Measurements from ENCODE around the gene ADGRL3.
"Not testable (repeated sequence)": the region's sequence is repeated elsewhere in the genome, so short reads cannot be mapped to it uniquely, and the experiment has no call there.

ADGRL3 gene

GRCh38 chr4:61933527-61933926, 733.4 kb downstream of the ADGRL3 start:
- DNase-seq = no peak

GRCh38 chr4:61934198-61934597, 734.1 kb downstream of the ADGRL3 start:
- no peak for DNase-seq

DNA sequence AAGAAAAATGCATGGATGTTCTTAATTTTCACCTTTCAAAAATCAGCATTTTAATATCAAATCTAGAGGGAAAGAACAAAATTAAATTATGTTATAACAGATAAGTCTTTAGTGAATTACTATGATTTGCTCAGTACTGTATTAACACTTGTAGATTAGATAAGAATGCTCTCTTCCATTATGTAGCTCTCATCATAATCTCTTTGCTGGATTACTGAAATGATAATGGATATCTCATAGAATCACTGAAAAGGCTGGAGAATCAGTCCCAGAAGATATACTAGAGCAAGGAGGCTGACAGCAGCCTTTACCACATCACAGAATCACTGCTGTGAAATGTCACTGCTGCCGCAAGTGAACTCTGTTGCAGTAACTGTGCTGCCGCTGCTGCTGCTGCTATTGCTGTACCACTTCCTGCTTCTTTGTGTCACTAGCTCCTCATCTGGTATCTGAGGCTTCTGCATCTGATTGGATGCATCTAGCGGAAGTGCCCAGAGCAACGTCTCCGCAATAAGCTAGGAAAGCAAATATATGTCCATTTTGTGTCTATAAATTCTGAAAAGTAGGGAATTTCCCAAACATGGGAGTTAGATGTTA, 738.2 kb downstream of the ADGRL3 start:
- no peak for DNase-seq

DNA sequence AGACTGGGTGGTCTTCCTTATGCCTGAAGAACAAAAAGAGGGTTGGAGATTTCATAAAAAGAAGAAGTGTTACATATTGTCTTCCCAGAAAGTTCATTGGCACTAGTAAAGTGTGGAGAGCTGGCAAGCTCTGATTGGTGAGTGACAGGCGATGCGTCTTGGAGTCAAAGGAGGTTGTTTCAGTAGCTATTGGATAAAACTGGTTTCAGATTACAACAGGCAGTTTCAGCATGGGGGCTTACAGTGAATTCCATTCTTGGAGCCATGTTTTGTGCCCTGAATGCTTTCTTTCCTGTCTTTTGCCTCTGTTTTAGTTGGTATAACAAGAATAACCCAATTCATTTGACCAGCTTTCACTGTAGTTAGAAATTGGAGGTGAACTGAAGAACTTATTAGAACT, 750.5 kb downstream of the ADGRL3 start:
- no peak for DNase-seq

DNA sequence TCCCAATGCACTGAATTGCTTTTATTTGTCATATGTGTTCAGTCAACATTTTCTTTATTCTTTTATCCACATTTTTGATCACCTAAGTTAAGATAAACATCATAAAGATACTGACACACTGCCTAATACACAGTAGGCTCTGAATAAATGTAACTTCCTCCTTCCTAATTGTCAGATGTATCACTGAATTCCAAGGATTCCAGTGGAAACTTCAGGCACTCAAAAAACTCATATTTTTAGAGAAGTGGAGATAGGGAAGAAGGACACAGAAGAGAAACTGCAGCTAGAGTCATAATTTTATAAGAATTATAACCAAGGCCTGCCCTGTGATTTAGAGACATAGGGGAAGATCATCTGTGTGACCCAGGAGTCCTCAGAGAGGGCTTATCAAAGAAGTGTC, 753.3 kb downstream of the ADGRL3 start:
- no peak for DNase-seq

- no peak for DNase-seq
Observed at GRCh38 chr4:61958591-61958990, 758.5 kb downstream of the ADGRL3 start.

GRCh38 chr4:61959087-61959486, 759.0 kb downstream of the ADGRL3 start:
- DNase-seq = no peak

DNA sequence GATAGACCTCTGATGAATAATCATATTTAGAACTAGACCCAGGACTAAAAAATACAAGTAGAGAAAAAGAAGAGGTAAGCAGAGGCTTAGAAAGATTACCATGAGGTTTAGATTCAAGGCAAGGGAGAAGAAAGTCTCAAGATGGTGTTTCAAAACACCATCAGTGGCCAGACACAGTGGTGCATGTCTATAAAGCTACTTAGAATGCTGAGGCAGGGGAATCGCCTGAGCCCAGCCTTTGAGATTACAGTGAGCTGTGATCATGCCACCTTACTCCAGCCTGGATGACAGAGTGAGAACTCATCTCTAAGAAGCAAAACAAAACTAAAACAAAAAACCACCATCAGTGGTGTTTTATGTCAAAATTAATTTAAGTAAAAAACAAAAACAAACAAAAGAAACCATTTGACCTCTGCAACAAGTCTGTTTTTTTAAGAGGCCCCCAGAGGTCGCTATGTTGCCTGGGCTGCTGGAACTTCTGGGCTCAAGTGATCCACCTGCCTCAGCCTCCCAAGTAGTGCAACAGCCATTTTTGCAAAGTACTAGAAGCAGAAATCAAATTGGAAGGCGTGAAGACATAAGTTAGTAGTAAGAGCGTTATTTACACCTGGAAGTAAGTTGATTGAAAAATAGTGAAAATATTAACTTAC, 784.3 kb downstream of the ADGRL3 start:
- DNase-seq = no peak

DNA sequence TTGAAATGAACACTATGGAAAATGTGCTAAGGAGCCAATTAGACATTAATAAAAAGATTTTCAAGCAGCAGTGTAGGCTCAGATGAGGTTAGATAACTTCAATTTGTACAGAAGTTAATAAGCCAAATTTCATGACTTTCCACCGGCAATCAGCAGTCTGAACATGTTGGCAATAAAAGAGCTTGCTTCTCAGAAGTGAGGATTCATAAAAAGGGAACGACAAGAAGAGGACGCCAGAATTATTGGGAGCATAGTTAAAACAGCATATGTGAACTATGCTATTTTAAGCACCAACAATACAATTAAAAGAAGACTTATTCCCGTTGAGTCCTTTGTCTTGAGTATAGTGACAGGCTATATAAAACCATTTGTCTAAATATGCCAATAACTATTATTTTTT, 785.3 kb downstream of the ADGRL3 start:
- no peak for DNase-seq

DNA sequence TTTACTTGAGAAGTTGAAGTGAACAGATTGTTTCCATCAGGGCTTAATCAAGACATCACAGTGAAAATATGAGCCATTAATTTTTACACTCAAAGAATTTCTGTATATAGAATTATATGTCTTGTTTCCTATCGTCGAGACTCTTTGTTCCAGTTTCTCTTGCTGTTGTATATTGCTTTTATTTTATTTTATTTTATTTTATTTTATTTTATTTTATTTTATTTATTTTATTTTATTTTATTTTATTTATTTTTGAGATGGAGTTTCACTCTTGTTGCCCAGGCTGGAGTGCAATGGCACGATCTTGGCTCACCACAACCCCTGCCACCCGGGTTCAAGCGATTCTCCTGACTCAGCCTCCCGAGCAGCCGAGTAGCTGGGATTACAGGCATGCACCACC, 786.8 kb downstream of the ADGRL3 start:
- not testable (repeated sequence) for DNase-seq

DNA sequence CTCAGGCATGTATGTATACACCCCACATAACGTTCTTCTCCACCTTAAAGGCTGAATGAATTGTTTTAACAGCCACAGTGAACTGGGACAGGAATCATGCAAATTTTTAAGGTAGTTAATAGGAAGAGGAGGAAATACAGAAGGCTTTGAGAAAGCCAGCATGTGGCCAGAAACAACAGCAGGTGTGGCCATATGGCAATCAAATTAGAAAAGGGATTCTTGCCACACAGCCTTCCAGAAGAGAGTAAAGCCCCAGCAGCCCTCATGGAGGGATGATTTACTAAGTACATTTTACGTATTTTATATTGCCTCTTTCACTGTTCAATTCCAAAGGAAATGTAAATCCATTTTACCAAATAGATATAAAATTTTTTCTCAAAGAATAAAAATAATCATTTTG, 792.2 kb downstream of the ADGRL3 start:
- DNase-seq = no peak

- DNase-seq = no peak
Observed at GRCh38 chr4:61994036-61994435, 793.9 kb downstream of the ADGRL3 start.

- DNase-seq = no peak
Observed at GRCh38 chr4:61995717-61996340, 795.7 kb downstream of the ADGRL3 start.

- no peak for DNase-seq
Observed at GRCh38 chr4:61996943-61997342, 796.8 kb downstream of the ADGRL3 start.

- DNase-seq = no peak
Observed at GRCh38 chr4:61997831-61998230, 797.7 kb downstream of the ADGRL3 start.

DNA sequence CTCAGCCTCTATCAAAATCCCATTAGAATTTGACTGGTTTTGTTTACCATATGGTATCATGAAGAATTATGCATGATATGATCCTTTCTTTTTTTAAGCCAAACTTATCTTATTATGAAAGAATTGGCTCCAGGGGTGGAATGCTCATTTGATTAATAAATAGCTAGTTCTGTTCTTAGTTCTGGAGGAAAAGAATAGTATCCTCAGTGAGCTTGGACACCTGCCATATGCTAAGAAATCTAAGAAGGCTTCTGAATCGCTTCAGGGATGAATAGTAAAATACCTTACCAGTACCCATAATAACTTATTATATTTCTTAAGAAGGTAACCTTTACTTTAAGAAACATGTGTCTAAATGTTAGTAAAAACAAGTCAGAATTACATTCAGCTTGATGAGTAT, 803.6 kb downstream of the ADGRL3 start:
- DNase-seq = no peak

DNA sequence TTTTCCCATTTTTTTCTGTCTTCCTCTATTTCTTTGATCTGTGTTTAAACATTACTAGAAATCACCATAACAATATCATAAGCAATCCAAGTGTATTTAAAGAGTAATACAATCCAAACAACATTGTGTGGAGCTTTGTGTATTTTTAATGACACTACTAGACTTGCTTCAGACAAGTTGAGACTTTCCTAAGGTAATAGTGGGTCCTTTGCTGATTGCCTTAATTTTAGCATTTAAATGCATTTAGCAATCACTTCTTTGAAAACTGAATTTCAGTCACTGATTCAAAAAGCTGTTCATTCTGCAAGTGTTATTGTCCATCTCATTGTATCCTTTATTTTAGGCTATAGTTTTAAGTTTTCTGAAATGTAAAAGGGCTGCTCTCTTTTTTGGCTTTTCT, 804.8 kb downstream of the ADGRL3 start:
- DNase-seq = no peak

DNA sequence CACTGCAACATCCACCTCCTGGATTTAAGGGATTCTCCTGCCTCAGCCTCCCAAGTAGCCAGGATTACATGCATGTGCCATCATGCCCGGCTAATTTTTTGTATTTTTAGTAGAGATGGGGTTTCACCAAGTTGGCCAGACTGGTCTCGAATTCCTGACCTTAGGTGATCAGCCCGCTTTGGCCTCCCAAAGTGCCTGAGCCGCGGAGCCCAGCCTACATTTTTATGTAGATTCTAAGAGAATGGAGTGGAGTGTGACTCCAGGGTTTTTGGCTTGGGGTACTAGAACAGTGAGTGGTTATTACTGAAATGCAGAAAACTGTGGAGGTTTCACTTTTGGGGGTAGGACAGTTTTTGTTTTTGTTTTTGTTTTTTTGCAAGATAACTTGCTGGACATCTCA, 806.0 kb downstream of the ADGRL3 start:
- DNase-seq = no peak

- DNase-seq = no peak
Observed at GRCh38 chr4:62015043-62015739, 815.1 kb downstream of the ADGRL3 start.

GRCh38 chr4:62018537-62018936, 818.4 kb downstream of the ADGRL3 start:
- no peak for DNase-seq

DNA sequence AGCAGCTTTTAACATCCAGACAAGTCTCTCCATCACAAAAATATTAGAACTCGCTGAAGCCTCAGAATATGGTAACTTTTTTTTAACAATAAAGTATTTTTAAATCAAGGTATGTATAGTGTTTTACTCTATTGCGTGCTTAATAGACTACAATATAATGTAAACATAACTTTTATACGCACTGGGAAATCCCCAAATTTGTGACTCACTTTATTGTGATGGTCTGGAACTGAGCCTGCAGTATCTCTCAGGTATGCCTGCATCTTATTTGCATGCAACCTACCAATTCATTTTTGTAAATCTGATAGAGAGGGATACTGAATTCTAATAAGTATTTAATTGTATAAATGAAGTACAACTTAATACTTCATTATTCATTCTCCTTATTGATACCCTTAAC, 823.5 kb downstream of the ADGRL3 start:
- DNase-seq = no peak

GRCh38 chr4:62028745-62029144, 828.6 kb downstream of the ADGRL3 start:
- DNase-seq = no peak

DNA sequence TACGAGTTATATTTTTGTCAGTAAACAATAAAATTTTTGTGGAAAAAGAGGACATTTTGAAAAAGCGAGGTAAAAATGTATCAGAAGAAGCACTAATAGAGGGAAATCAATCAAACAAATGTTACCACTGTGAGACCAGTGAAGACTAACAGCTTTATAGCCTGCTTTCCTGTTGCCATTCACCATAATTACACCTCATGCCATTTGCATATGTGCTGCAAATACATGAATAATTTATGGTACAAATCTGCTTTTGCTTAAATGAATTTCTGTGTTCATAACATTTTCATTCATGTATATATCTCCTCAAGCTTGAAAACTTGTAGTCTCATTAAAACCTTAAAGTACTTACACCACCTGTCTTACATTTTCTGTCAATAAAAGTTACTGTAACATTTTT, 830.8 kb downstream of the ADGRL3 start:
- no peak for DNase-seq

DNA sequence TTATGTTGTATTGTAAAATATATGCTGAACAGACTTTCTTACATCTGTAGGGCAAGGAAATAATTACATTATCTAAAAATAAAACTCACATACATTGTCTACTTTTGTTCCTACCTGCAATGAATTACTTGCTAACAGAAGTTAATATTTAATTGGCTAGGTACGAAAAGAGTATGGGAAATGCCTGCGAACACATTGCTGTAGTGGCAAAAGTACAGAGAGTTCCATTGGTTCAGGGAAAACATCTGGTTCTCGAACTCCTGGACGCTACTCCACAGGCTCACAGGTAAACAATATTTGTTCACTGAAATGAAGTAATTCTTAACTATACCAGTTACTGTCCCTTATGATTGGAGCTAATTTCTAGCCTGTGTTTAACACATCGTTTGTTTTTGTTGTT, 837.4 kb downstream of the ADGRL3 start:
- DNase-seq = no peak
